Panc1 (cell line): ENCODE data around the gene CLTB. TPM values are rescaled to one million over a fixed set of nuclear protein-coding genes. Genes with fewer than 3 reads are reported as not detected.
"Not testable (repeated sequence)": the region's sequence is repeated elsewhere in the genome, so short reads cannot be mapped to it uniquely, and the experiment has no call there.

Experiments used
- ATAC-seq: fragments of 200-7000 bp; cut with Tn5 transposase; 2 replicates; pipeline ENCODE4 v1.9.1; 2020; ENCODE audit warnings: mild to moderate bottlenecking, moderate library complexity
- BruUV-seq: library from RNA; stranded (reverse); fragments of 400-500 nt; replicated peaks from 2 replicates; lab custom pipeline; 2021; lab: Mats Ljungman, UMichigan
- CTCF ChIA-PET: fragments of 300-600 bp; sonication (Branson Sonifier 250); formaldehyde crosslinking; loops from one replicate; lab custom pipeline; 2022; ENCODE audit warnings: antibody characterized with exemption; lab: Charles Lee
- POLR2A ChIA-PET: fragments of 300-600 bp; sonication (Branson Sonifier 250); formaldehyde crosslinking; loops from one replicate; lab custom pipeline; 2022; ENCODE audit warnings: antibody characterized with exemption; lab: Charles Lee
- DNase-seq: peaks from one replicate; pipeline ENCODE4 v3.0.0-alpha.2; 2010; ENCODE audit warnings: low read depth, low spot score
- H3K27ac ChIP-seq: 2 replicates; pipeline ENCODE4 v1.5.1; 2011; ENCODE audit warnings: mild to moderate bottlenecking, low read length, inconsistent platforms
- H3K27me3 ChIP-seq: fragments of 200-500 bp; sonication (Bioruptor generic); 2 replicates; pipeline ENCODE4 v1.6.0; 2014; ENCODE audit warnings: low read length, inconsistent platforms; ENCODE audit not compliant: control insufficient read depth, insufficient read depth
- H3K36me3 ChIP-seq: fragments of 200-500 bp; sonication (Bioruptor generic); 2 replicates; pipeline ENCODE4 v1.5.1; 2014; ENCODE audit warnings: inconsistent platforms, mild to moderate bottlenecking, low read length, moderate library complexity; ENCODE audit not compliant: control insufficient read depth, insufficient read depth
- H3K4me1 ChIP-seq: 2 replicates; pipeline ENCODE4 v1.5.1; 2011; ENCODE audit warnings: inconsistent platforms, mild to moderate bottlenecking, low read length, moderate library complexity; ENCODE audit not compliant: control insufficient read depth, insufficient read depth
- H3K4me3 ChIP-seq, 2 experiments: 2 replicates each; pipeline ENCODE4 v1.5.1; 2011 to 2012; ENCODE audit warnings: low read depth in 2 of 2, low read length in 2 of 2, mild to moderate bottlenecking in 2 of 2, inconsistent platforms in 1 of 2, moderate library complexity in 1 of 2
- H3K9me3 ChIP-seq: fragments of 200-500 bp; sonication (Bioruptor generic); 2 replicates; pipeline ENCODE4 v1.5.1; 2014; ENCODE audit warnings: low read depth, mild to moderate bottlenecking, inconsistent platforms, low read length, moderate library complexity; ENCODE audit not compliant: control insufficient read depth, insufficient read depth
- POLR2AphosphoS5 ChIP-seq: IDR thresholded peaks from 2 replicates; pipeline ENCODE4 v1.6.1; 2012; ENCODE audit warnings: mild to moderate bottlenecking, low read depth, low read length, moderate library complexity
- SIN3A ChIP-seq: IDR thresholded peaks from 2 replicates; pipeline ENCODE4 v1.6.1; 2012; ENCODE audit warnings: low read depth, mild to moderate bottlenecking, low read length, moderate library complexity, borderline replicate concordance; ENCODE audit not compliant: insufficient read depth
- TCF7L2 ChIP-seq: IDR thresholded peaks from 2 replicates; pipeline ENCODE4 v1.6.1; 2011; ENCODE audit warnings: mild to moderate bottlenecking, low read depth, low read length, inconsistent platforms
- in situ Hi-C: cut with HindIII; loops from 2 replicates; pipeline ENCODE4 v1.10.0; 2016; ENCODE audit warnings: low sequenced_read_pairs, low pct_unique_long_range_greater_than_20kb
- intact Hi-C: fragments of 100-400 bp; cut with micrococcal nuclease; formaldehyde crosslinking; loops from one replicate; pipeline ENCODE4 v1.10.0; 2022; ENCODE audit not compliant: unreplicated experiment
- total RNA-seq: library from RNA; stranded (reverse); gene quantifications from one replicate; pipeline ENCODE4 v1.2.1, GENCODE V29; 2021; ENCODE audit not compliant: unreplicated experiment
- TF ChIP-seq, protein P1 (sequence below): fragments of 450-650 bp; IDR thresholded peaks from 2 replicates; pipeline ENCODE4 v1.5.1; 2017; ENCODE audit warnings: mild to moderate bottlenecking
- TF ChIP-seq, protein P2 (sequence below), 2 experiments: IDR thresholded peaks; 2 replicates each; pipeline ENCODE4 v1.6.1; 2011 to 2012; ENCODE audit warnings: low read depth in 2 of 2, control low read depth in 1 of 2, low read length in 1 of 2, mild to moderate bottlenecking in 1 of 2, moderate library complexity in 1 of 2; ENCODE audit not compliant: insufficient read depth in 1 of 2

The CLTB gene
- total RNA-seq, 1 experiment from 2014 or later = 124 TPM

DNA sequence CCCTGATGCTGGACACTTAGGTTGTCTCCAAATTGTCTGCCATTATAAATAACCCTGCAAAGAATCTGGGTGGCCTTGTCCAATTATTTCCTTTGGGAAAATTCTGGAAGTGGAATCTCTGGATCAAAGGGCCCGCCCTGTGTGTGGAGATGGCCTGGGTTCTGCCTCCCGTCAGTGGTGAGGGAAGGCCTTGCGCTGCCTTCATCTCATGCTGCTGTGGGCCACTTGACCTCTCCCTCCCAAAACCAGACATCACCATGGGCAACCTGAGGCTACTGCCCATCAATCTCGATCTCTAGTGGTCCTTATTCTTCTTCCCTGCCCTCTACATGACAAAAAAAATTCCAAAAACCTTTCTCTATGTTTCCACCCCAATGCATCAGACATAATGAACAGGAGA is 6.6 kb downstream of the CLTB start:
- H3K27ac ChIP-seq = no peak overlapping the region
- H3K9me3 ChIP-seq = no peaks in the 10 kb centered on the region
- ChIA-PET CTCF (interaction anchor here (1.0 to 1.2 kb wide), 2 partner anchors 38 to 674 kb away, joined by 4 to 5 read pairs; no protein-coding TSS in a partner anchor), POLR2A (no interaction called here)
- ATAC-seq (no peak), DNase-seq (no peak)
- H3K36me3 ChIP-seq = no peaks in the 10 kb centered on the region
- in situ Hi-C loops = no loop called here
- H3K4me3 ChIP-seq = no peak overlapping the region
- no TSS peak for BruUV-seq
- intact Hi-C loops = loop anchor here (10.0 kb wide), 1 partner anchor 85 kb away; no protein-coding TSS in a partner anchor
- TF ChIP-seq SIN3A (no peak), TCF7L2 (no peak), POLR2AphosphoS5 (no peak)
- TF ChIP-seq, protein P1, sequence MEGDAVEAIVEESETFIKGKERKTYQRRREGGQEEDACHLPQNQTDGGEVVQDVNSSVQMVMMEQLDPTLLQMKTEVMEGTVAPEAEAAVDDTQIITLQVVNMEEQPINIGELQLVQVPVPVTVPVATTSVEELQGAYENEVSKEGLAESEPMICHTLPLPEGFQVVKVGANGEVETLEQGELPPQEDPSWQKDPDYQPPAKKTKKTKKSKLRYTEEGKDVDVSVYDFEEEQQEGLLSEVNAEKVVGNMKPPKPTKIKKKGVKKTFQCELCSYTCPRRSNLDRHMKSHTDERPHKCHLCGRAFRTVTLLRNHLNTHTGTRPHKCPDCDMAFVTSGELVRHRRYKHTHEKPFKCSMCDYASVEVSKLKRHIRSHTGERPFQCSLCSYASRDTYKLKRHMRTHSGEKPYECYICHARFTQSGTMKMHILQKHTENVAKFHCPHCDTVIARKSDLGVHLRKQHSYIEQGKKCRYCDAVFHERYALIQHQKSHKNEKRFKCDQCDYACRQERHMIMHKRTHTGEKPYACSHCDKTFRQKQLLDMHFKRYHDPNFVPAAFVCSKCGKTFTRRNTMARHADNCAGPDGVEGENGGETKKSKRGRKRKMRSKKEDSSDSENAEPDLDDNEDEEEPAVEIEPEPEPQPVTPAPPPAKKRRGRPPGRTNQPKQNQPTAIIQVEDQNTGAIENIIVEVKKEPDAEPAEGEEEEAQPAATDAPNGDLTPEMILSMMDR = no peak
- TF ChIP-seq, protein P2, sequence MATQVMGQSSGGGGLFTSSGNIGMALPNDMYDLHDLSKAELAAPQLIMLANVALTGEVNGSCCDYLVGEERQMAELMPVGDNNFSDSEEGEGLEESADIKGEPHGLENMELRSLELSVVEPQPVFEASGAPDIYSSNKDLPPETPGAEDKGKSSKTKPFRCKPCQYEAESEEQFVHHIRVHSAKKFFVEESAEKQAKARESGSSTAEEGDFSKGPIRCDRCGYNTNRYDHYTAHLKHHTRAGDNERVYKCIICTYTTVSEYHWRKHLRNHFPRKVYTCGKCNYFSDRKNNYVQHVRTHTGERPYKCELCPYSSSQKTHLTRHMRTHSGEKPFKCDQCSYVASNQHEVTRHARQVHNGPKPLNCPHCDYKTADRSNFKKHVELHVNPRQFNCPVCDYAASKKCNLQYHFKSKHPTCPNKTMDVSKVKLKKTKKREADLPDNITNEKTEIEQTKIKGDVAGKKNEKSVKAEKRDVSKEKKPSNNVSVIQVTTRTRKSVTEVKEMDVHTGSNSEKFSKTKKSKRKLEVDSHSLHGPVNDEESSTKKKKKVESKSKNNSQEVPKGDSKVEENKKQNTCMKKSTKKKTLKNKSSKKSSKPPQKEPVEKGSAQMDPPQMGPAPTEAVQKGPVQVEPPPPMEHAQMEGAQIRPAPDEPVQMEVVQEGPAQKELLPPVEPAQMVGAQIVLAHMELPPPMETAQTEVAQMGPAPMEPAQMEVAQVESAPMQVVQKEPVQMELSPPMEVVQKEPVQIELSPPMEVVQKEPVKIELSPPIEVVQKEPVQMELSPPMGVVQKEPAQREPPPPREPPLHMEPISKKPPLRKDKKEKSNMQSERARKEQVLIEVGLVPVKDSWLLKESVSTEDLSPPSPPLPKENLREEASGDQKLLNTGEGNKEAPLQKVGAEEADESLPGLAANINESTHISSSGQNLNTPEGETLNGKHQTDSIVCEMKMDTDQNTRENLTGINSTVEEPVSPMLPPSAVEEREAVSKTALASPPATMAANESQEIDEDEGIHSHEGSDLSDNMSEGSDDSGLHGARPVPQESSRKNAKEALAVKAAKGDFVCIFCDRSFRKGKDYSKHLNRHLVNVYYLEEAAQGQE (IDR thresholded peaks at IDR 0.05; ENCODE audit: insufficient read depth in 1 of 2, low read depth in 2 of 2, low read length in 1 of 2) = no peak
- peaks cover 2% of the 10 kb centered on the region; the same call in 1 of the 2 replicates for H3K4me1 ChIP-seq
- H3K27me3 ChIP-seq = no peaks in the 10 kb centered on the region

DNA sequence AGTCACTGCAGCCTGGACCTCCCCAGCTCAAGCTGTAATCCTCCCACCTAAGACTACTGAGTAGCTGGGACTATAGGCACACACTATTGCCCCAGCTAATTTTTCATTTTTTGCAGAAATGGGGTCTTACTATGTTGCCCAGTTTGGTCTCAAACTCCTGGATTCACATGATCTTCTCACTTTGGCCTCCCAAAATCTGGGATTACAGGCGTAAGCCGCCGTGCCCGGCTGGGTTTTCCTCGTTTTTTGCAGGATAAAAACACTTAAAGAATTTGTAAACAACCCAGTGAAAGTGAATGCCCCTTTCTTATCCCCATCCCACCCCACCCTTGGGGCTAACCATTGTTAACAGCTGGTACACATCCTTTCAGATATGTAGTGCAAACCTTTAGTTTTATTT is 7.7 kb downstream of the CLTB start:
- CTCF ChIA-PET = no interaction called here
- in situ Hi-C loops = no loop called here
- BruUV-seq = no TSS peak

DNA sequence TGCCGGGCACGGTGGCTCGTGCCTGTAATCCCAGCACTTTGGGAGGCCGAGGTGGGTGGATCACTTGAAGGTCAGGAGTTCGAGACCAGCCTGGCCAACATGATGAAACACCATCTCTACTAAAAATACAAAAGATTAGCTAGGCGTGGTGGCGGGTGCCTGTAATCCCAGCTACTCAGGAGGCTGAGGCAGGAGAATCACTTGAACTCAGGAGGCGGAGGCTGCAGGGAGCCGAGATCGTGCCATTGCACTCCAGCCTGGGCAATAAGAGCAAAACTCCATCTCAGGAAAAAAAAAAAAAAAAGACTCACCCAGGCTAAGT is 8.1 kb downstream of the CLTB start:
- H3K36me3 ChIP-seq, H3K9me3 ChIP-seq, intact Hi-C loops, CTCF ChIA-PET, BruUV-seq, H3K4me1 ChIP-seq, H3K27ac ChIP-seq, POLR2A ChIA-PET, H3K27me3 ChIP-seq, DNase-seq, in situ Hi-C loops, H3K4me3 ChIP-seq, ATAC-seq: not testable (repeated sequence)

More for the DNA sequence above, 7.7 kb downstream of the CLTB start:
- Histone ChIP-seq H3K4me1 (no peaks in the 10 kb centered on the region; the same call in 1 of the 2 replicates), H3K36me3 (no peaks in the 10 kb centered on the region), H3K27ac (no peak overlapping the region), H3K27me3 (no peaks in the 10 kb centered on the region), H3K9me3 (no peaks in the 10 kb centered on the region), H3K4me3 (no peak overlapping the region)
- no peak for DNase-seq
- no peak for ATAC-seq
- intact Hi-C loops = no loop called here
- TF ChIP-seq, protein P1 = no peak
- no peak for TF ChIP-seq POLR2AphosphoS5
- no peak for TF ChIP-seq SIN3A
- no peak for TF ChIP-seq TCF7L2
- TF ChIP-seq, protein P2 (IDR thresholded peaks at IDR 0.05; ENCODE audit: insufficient read depth in 1 of 2, low read depth in 2 of 2, low read length in 1 of 2) = no peak
- POLR2A ChIA-PET = interaction anchor here (0.7 kb wide), 1 partner anchor 8 kb away, joined by 12 read pairs; no protein-coding TSS in a partner anchor
